HTERT RPE-1 (cell line): ENCODE results near the gene FOXF1.

Experiments used
- in situ Hi-C: fragments of 300-500 bp; cut with MboI; formaldehyde crosslinking; loops from 4 replicates; pipeline ENCODE4 v1.14.3; 2020; ENCODE audit warnings: low sequenced_read_pairs

FOXF1 gene

DNA sequence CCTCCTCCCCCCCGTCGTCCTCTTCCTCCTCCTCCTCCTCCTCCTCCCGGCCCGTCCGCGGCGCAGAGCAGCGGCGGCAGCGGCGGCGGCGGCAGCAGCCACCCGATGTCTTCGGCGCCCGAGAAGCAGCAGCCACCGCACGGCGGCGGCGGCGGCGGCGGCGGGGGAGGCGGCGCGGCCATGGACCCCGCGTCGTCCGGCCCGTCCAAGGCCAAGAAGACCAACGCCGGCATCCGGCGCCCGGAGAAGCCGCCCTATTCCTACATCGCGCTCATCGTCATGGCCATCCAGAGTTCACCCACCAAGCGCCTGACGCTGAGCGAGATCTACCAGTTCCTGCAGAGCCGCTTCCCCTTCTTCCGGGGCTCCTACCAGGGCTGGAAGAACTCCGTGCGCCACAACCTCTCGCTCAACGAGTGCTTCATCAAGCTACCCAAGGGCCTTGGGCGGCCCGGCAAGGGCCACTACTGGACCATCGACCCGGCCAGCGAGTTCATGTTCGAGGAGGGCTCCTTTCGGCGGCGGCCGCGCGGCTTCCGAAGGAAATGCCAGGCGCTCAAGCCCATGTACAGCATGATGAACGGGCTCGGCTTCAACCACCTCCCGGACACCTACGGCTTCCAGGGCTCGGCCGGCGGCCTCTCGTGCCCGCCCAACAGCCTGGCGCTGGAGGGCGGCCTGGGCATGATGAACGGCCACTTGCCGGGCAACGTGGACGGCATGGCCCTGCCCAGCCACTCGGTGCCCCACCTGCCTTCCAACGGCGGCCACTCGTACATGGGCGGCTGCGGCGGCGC is at the start of gene FOXF1:
Gene FOXF1 (plus strand): TSS at position 63 of the 797 bp plus-strand sequence. CDS start 43 bp downstream, at position 106.
- in situ Hi-C loops, result no loop called here

DNA sequence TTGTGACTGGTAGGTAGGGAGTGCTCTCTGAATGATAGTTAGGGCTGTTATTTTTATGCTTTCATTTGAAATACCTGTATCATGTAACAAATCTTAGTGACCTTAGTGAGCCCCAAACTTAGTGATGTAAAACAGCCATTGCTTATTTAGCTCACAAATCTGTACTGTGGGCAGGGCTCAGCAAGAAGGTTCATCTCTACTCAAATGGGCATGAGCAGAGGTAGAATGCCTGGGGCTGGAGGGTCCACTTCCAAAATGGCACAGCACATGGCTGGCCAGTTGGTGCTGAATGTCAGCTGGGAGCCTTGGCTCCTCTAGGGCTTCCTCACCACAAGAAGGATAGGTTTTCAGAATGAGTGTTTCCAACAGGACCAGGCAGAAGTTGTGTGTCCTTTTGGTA is 49.3 kb upstream of the FOXF1 start:
- in situ Hi-C loops, result no loop called here

DNA sequence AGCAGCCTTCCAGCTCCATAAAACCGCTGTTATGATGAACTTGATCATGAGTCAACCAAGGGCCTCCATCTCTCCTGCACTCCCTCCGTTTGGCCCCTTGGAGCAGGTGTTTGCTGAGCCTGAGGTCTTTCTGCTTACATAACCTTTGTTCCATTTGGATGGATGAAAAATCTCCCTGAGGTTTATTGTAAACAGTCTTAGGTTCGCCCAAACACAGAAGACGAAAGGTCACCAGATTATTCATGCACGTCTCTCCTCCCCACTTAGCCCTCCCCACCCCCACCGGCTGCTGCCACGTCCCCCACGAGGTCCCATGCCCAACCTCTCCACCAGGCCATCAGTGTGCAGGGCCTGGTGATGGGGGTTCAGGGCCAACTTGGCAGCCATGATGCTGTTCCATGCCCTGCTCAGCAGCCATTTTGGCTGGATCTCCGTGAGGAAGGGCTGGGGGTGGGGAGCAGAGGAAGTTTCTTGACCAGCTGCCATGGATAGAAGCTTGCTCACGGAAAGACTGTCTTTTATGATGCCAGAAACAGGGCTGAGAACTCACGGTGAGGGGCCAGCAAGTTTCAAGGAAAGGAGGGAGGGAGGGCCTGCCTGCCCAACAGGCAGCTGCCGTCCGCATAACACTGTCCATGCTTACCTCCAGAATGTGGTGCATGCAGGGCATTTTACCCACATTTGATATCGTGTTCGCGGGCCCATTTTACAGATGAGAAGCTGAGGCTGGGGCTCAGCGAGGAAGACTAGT is 47.8 kb upstream of the FOXF1 start:
- in situ Hi-C loops, result no loop called here

DNA sequence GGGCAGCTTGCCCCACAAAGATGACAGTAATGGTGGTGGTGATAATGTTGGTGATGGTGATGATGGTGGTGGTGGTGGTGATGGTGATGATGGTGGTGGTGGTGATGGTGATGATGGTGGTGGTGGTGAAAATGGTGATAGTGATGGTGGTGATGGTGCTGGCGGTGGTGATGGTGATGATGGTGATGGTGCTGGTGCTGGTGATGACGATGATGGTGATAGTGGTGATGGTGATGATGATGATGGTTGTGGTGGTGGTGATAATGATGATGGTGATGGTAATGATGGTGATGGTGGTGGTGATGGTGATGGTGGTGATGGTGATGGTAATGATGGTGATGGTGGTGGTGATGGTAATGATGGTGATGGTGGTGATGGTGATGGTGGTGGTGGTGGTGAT is 46.3 kb upstream of the FOXF1 start:
- in situ Hi-C loops, result no loop called here

DNA sequence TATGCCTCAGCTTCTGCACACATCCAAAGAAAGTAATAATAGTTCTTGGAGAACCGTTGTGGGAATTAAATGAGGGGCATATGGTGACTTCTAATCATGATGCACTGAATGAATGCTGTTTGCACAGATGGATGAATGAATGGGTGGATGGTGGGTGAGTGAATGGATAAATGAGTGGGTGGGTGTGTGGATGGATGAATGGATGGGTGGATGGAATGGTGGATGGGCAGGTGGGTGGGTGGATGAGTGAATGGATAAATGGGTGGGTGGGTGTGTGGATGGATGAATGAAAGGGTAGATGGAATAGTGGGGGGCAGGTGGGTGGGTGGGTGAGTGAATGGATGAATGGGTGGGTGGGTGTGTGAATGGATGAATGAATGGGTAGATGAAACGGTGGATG is 44.9 kb upstream of the FOXF1 start:
- in situ Hi-C loops, result no loop called here

DNA sequence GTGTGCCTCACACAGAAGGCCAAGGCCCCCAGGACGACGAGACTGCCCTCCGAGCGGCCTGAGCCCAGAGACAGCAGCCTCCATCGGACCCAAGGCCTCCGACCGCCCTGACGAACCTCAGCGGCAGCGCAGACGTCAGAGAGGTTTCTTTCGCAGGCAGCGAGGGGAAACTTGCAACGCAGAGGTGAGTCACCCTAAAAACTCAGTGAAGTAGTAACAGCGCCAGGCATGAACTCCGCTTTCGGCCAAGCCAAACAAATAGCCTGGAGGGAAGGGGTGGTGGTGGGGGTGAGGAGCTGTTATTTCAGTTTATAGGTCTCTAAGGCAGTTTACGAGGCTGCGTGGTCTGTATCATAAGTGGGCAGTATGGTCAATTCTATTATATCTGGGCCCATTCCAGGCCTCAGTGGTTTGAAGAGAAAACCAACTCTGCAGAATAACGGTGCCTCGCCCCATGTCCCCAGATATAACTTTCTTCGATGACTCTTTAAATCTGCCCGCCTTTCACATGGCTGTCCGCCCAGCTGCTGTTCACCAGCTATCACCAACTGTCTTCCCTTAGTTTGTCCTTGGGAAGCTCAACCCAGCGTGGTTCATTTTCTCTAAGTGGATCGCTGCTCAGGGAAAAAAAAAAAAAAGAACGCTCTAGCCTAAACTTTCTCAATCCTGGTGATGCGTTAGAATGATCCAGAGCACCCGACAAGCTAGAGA is 43.5 kb upstream of the FOXF1 start:
- in situ Hi-C loops, result no loop called here

DNA sequence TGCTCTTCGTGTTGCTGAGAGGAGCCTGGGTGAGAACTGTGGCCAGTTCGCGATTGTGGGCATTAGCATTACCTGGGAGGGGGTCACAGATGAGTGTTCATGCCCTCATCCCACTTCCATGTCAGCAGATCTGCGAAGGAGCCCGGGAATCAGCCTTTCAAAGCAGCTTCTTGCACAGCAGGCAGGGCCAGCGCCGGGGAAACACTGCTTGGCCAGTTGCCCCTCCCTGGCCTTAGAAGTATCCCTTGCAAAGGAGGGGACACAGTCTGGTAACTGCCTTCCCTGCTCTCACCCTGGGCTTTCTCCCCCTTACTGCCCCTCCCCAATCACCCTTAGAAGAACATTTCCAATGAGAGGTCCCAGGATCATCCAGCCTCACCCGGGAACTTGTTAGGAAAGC is 42.8 kb upstream of the FOXF1 start:
- in situ Hi-C loops, result no loop called here

GRCh38 chr16:86470964-86471363 is 39.4 kb upstream of the FOXF1 start:
- in situ Hi-C loops, result no loop called here

GRCh38 chr16:86471896-86472295 is 38.4 kb upstream of the FOXF1 start:
- in situ Hi-C loops, result no loop called here

- in situ Hi-C loops, result no loop called here
Observed at GRCh38 chr16:86472366-86472765, 38.0 kb upstream of the FOXF1 start.

- in situ Hi-C loops, result no loop called here
Observed at GRCh38 chr16:86476956-86477534, 33.3 kb upstream of the FOXF1 start.

DNA sequence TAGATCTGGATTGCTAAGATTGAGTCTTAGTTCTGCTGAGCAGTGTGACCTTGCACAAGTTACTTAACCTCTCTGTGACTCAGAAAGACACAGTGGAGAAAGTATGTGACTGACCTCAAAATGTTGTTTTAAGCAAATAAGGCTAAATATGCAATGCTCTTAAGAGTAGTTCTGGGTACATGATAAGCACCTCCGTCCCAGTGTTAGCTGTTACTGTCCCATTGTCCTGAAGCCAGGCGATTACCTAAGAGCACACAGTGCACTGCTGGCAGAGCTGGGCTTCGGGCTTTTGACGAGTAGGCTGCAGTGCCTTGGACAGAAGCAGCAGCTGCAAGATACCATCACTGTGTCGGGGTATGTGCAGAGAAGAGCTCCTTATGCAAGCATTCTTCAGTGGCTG is 32.7 kb upstream of the FOXF1 start:
- in situ Hi-C loops, result no loop called here

- in situ Hi-C loops, result no loop called here
Observed at GRCh38 chr16:86478779-86479178, 31.5 kb upstream of the FOXF1 start.

DNA sequence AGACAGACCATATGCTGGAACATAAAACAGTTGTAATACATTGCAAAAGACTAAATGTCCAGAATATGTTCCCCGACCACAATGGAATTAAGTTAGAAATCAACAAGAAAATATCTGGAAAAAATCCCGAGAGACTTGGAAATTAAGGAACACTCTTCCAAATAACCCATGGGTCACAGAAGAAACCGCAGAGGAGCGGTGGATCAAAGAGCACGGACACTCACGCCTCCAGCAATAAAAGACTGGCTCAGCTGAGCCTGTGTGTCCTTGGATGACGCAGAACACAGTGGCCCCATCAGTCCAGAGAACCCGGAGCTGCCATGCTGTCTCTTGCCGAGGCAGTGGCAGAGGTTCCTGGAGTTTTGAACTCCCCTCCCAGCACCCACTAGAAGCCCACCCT is 30.9 kb upstream of the FOXF1 start:
- in situ Hi-C loops, result no loop called here

DNA sequence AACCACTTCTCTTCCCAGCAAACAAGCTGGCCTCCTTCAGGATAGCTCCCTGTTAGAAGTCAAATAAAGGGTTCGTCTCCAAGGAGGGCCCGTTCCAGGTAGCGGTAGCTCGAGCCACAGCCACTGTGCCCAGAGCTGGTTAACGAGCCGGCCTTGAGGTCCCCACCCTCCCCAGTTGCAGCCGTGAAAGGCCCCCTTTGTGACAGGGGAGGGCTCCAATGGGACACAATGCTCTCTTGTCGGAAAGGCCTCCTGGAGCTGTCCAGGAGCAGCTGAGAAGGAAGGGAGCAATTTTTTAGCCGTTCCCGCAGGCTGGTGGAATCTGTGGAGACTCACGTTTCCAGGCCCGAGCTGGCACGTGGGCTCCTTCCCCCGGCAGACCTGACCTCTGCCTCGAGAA is 29.9 kb upstream of the FOXF1 start:
- in situ Hi-C loops, result no loop called here

GRCh38 chr16:86481607-86482006 is 28.7 kb upstream of the FOXF1 start:
- in situ Hi-C loops, result no loop called here

- in situ Hi-C loops, result no loop called here
Observed at GRCh38 chr16:86484240-86484639, 26.1 kb upstream of the FOXF1 start.

- in situ Hi-C loops, result no loop called here
Observed at GRCh38 chr16:86485746-86486145, 24.6 kb upstream of the FOXF1 start.

- in situ Hi-C loops, result no loop called here
Observed at GRCh38 chr16:86490859-86491639, 19.3 kb upstream of the FOXF1 start.

DNA sequence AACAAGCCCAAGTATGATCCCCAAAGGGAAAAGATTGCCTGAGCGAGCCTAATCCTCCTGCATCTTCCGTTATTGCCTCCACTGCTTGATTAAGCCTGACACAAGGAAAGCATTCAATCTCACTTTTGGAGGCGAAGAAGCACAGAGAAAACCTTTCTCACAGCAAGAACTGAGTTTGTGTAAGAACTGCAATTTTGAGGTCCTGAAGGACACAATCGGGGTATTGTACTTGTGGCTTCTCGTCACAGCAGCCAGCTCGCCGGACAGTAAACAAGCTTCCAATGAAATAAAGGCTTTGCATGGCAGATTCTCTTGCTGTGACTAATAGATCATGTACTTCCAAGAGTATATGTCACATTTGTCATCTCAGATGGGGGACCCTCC is 18.7 kb upstream of the FOXF1 start:
- in situ Hi-C loops, result no loop called here
